Lung (tissue), 12 donors: ENCODE data around the gene SPINT1. TPM values are rescaled to one million over a fixed set of nuclear protein-coding genes. Genes with fewer than 3 reads are reported as not detected.

ENCODE experiments used
- ATAC-seq: fragments of 200-7000 bp; cut with Tn5 transposase; one replicate; pipeline ENCODE4 v1.9.1; 2020; ENCODE audit warnings: moderate number of reproducible peaks; ENCODE audit not compliant: insufficient read depth, low FRiP score
- DNase-seq, 3 donors: peaks; one replicate each; pipeline ENCODE4 v3.0.0-alpha.2; 2013 to 2017
- H3K27ac ChIP-seq, 2 donors: one replicate each; pipeline ENCODE4 v1.5.1; 2013; ENCODE audit warnings: mild to moderate bottlenecking in 2 of 2, moderate library complexity in 2 of 2, control low read depth in 1 of 2, inconsistent platforms in 1 of 2, low read depth in 1 of 2, low read length in 1 of 2
- H3K27me3 ChIP-seq, 3 donors: one replicate each; pipeline ENCODE4 v1.5.1; 2013; ENCODE audit warnings: low read length in 2 of 3; ENCODE audit not compliant: control insufficient read depth in 3 of 3, insufficient read depth in 3 of 3
- H3K36me3 ChIP-seq, 4 donors: one replicate each; pipeline ENCODE4 v1.5.1; 2013; ENCODE audit warnings: low read length in 4 of 4, mild to moderate bottlenecking in 1 of 4, moderate library complexity in 1 of 4; ENCODE audit not compliant: control insufficient read depth in 4 of 4, insufficient read depth in 4 of 4
- H3K4me1 ChIP-seq, 5 donors: one replicate each; pipeline ENCODE4 v1.5.1; 2013; ENCODE audit warnings: low read length in 5 of 5, mild to moderate bottlenecking in 2 of 5, moderate library complexity in 1 of 5; ENCODE audit not compliant: control insufficient read depth in 5 of 5, insufficient read depth in 5 of 5
- H3K4me3 ChIP-seq: one replicate; pipeline ENCODE4 v1.5.1; 2013; ENCODE audit warnings: mild to moderate bottlenecking, control low read depth, moderate library complexity
- H3K9ac ChIP-seq, 2 donors: one replicate each; pipeline ENCODE4 v1.5.1; 2013; ENCODE audit warnings: low read length in 2 of 2, control low read depth in 1 of 2; ENCODE audit not compliant: insufficient read depth in 1 of 2
- H3K9me3 ChIP-seq, 4 donors: one replicate each; pipeline ENCODE4 v1.5.1; 2013; ENCODE audit warnings: low read length in 3 of 4, mild to moderate bottlenecking in 1 of 4, moderate library complexity in 1 of 4; ENCODE audit not compliant: control insufficient read depth in 4 of 4, insufficient read depth in 3 of 4
- WGBS, 2 donors: extraction: QIAGEN DNeasy Blood & Tissue Kit; methylation state at CpG; one replicate each; pipeline ENCODE4 v1.1.7; 2013; 5-methylcytosine and 5-hydroxymethylcytosine counted together
- polyA plus RNA-seq, 2 donors: library from polyadenylated mRNA; stranded (reverse); fragments of 200-250 nt; gene quantifications; one replicate each; pipeline ENCODE4 v1.2.1, GENCODE V29; 2013
- total RNA-seq, 2 donors: library from RNA; depleted of rRNA in 1 of 2; stranded (reverse); fragments of >200 nt in 1 of 2; gene quantifications; one replicate each; pipeline ENCODE4 v1.2.1, GENCODE V29; 2014 to 2021
- TF ChIP-seq, protein P1 (sequence below): IDR thresholded peaks from 2 replicates; pipeline ENCODE4 v1.5.1; 2012; ENCODE audit warnings: mild to moderate bottlenecking; ENCODE audit errors: control extremely low read depth, extremely low read depth
- donor health status: control.
- donor health status: control.
- donor health status: Bipolar disorder and iron deficiency.
- donor health status: healthy.
- donor health status: DM: yes; HTN: yes; CAD: no.

The SPINT1 gene
- total and polyA plus RNA-seq, 4 donors: 47.1 to 136 (median 99.9) TPM

- H3K4me1 ChIP-seq: peaks cover 0 to 28% (median 5%) of the 10 kb centered on the region in 5 donors
These were observed 1.2 kb downstream of the SPINT1 start for GRCh38 chr15:40845036-40845435.

GRCh38 chr15:40845511-40846284 is 1.9 kb downstream of the SPINT1 start:
- 68 to 82% methylated on average over 8 of the region's 8 CpGs for WGBS, 2 donors
- H3K4me3 ChIP-seq: peak overlapping the region; percentile 16
- peak overlapping the region in 1 of 2 donors; percentile 88 for H3K27ac ChIP-seq
- ATAC-seq (peak; percentile 48), DNase-seq (peak in 2 of 3 donors; percentile 34 to 45)
- H3K9me3 ChIP-seq: no peaks in the 10 kb centered on the region
- H3K27me3 ChIP-seq: peaks cover 0 to 8% (median 5%) of the 10 kb centered on the region in 3 donors
- TF ChIP-seq, protein P1, sequence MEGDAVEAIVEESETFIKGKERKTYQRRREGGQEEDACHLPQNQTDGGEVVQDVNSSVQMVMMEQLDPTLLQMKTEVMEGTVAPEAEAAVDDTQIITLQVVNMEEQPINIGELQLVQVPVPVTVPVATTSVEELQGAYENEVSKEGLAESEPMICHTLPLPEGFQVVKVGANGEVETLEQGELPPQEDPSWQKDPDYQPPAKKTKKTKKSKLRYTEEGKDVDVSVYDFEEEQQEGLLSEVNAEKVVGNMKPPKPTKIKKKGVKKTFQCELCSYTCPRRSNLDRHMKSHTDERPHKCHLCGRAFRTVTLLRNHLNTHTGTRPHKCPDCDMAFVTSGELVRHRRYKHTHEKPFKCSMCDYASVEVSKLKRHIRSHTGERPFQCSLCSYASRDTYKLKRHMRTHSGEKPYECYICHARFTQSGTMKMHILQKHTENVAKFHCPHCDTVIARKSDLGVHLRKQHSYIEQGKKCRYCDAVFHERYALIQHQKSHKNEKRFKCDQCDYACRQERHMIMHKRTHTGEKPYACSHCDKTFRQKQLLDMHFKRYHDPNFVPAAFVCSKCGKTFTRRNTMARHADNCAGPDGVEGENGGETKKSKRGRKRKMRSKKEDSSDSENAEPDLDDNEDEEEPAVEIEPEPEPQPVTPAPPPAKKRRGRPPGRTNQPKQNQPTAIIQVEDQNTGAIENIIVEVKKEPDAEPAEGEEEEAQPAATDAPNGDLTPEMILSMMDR: no peak
- H3K36me3 ChIP-seq: no peaks in the 10 kb centered on the region
- peaks cover 0 to 28% (median 5%) of the 10 kb centered on the region in 5 donors for H3K4me1 ChIP-seq
- peak overlapping the region in 1 of 2 donors; percentile 63 for H3K9ac ChIP-seq

More at GRCh38 chr15:40845036-40845435, 1.2 kb downstream of the SPINT1 start:
- TF ChIP-seq, protein P1: no peak
- peak overlapping the region; percentile 43 for H3K4me3 ChIP-seq
- no peak for ATAC-seq
- no peak overlapping the region for H3K9ac ChIP-seq
- no peaks in the 10 kb centered on the region for H3K9me3 ChIP-seq
- 13 to 26% methylated on average over 12 of the region's 12 CpGs for WGBS, 2 donors
- H3K27ac ChIP-seq: peak overlapping the region in 1 of 2 donors; percentile 89
- no peak for DNase-seq
- H3K27me3 ChIP-seq: peaks cover 0 to 8% (median 5%) of the 10 kb centered on the region in 3 donors
- no peaks in the 10 kb centered on the region for H3K36me3 ChIP-seq

GRCh38 chr15:40846841-40847222 is 3.0 kb downstream of the SPINT1 start:
- Histone ChIP-seq H3K27me3 (peaks cover 0 to 8% (median 5%) of the 10 kb centered on the region in 3 donors), H3K27ac (peak overlapping the region in 1 of 2 donors; percentile 57), H3K4me1 (peaks cover 0 to 28% (median 5%) of the 10 kb centered on the region in 5 donors), H3K9me3 (no peaks in the 10 kb centered on the region), H3K4me3 (no peak overlapping the region), H3K9ac (no peak overlapping the region), H3K36me3 (peaks cover 0 to 2% (median 0%) of the 10 kb centered on the region in 4 donors)
- no peak for DNase-seq
- no peak for ATAC-seq
- TF ChIP-seq, protein P1: no peak
